Activated CD8-positive, alpha-beta T cell treated with anti-CD3 and anti-CD28 coated beads for 36 hours (primary cell): Measurements from ENCODE around the gene INPP4A. TPM values are rescaled to one million over a fixed set of nuclear protein-coding genes. Genes with fewer than 3 reads are reported as not detected.

Experiments used
- ATAC-seq: fragments of 200-7000 bp; cut with Tn5 transposase; one replicate; pipeline ENCODE4 v1.10.0; 2021; ENCODE audit warnings: mild to moderate bottlenecking, moderate library complexity
- CTCF ChIA-PET: fragments of 350-600 bp; sonication (Branson Sonifier 250); formaldehyde crosslinking; loops from one replicate; lab custom pipeline; 2021; ENCODE audit warnings: antibody characterized with exemption; lab: Charles Lee
- POLR2A ChIA-PET: fragments of 350-600 bp; sonication (Branson Sonifier 250); formaldehyde crosslinking; loops from one replicate; lab custom pipeline; 2021; ENCODE audit warnings: antibody characterized with exemption; lab: Charles Lee
- DNase-seq: peaks from one replicate; pipeline ENCODE4 v3.0.0-alpha.2; 2020
- H3K27ac Mint-ChIP-seq: one replicate; pipeline ENCODE4 v1.8.0; 2021; ENCODE audit warnings: mild to moderate bottlenecking, mixed read lengths
- H3K27me3 Mint-ChIP-seq: one replicate; pipeline ENCODE4 v1.8.0; 2021; ENCODE audit warnings: mixed read lengths
- H3K36me3 Mint-ChIP-seq: one replicate; pipeline ENCODE4 v1.8.0; 2021; ENCODE audit warnings: low read depth, mixed read lengths
- H3K4me1 Mint-ChIP-seq: one replicate; pipeline ENCODE4 v1.8.0; 2021; ENCODE audit warnings: low read depth, mixed read lengths
- H3K4me3 Mint-ChIP-seq: one replicate; pipeline ENCODE4 v1.8.0; 2021; ENCODE audit warnings: mild to moderate bottlenecking, moderate library complexity, mixed read lengths
- H3K9me3 Mint-ChIP-seq: one replicate; pipeline ENCODE4 v1.8.0; 2021; ENCODE audit warnings: mixed read lengths
- intact Hi-C: fragments of 100-400 bp; cut with micrococcal nuclease; formaldehyde crosslinking; loops from one replicate; pipeline ENCODE4 v1.10.0; 2022
- total RNA-seq, 2 experiments: library from RNA; stranded (reverse); gene quantifications; one replicate each; pipeline ENCODE4 v1.2.3, GENCODE V29; 2021
- TF ChIP-seq, protein P1 (sequence below): fragments of 200-600 bp; IDR thresholded peaks from one replicate; pipeline ENCODE4 v1.8.0; 2022; ENCODE audit warnings: antibody characterized with exemption, mild to moderate bottlenecking

Gene INPP4A
- total RNA-seq, 2 experiments from 2014 or later = 46.7 to 46.9 TPM

DNA sequence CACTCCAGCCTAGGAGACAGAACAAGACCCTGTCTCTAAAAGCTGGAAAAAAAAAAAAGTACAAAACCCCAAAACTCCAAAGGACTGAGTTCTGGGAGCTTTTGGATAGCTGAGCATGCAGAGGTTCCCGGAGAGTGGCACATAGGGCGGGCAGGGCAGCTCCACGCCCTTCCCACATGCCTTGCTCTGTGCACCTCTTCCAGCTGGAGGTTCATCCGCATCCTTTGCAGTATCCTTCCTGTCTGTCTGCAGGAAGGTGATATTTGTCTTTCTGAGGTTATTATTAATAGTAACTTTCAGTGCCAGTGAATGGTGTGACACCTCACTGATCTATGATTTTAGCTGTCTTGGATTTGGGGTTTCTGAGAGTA is 70.2 kb downstream of the INPP4A start:
- POLR2A ChIA-PET = interaction anchor here (0.7 to 2.9 kb wide), 6 partner anchors 10 to 77 kb away, joined by 3 to 15 read pairs (median 4); no protein-coding TSS in a partner anchor
- ATAC-seq (peak; percentile 6), DNase-seq (no peak)
- peak overlapping the region; percentile 77 for H3K27ac Mint-ChIP-seq
- H3K4me1 Mint-ChIP-seq = peaks cover 85% of the 10 kb centered on the region
- CTCF ChIA-PET = interaction anchor here (0.7 to 5.2 kb wide), 8 partner anchors 9 to 102 kb away, joined by 3 to 50 read pairs (median 5); no protein-coding TSS in a partner anchor
- TF ChIP-seq, protein P1, sequence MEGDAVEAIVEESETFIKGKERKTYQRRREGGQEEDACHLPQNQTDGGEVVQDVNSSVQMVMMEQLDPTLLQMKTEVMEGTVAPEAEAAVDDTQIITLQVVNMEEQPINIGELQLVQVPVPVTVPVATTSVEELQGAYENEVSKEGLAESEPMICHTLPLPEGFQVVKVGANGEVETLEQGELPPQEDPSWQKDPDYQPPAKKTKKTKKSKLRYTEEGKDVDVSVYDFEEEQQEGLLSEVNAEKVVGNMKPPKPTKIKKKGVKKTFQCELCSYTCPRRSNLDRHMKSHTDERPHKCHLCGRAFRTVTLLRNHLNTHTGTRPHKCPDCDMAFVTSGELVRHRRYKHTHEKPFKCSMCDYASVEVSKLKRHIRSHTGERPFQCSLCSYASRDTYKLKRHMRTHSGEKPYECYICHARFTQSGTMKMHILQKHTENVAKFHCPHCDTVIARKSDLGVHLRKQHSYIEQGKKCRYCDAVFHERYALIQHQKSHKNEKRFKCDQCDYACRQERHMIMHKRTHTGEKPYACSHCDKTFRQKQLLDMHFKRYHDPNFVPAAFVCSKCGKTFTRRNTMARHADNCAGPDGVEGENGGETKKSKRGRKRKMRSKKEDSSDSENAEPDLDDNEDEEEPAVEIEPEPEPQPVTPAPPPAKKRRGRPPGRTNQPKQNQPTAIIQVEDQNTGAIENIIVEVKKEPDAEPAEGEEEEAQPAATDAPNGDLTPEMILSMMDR = no peak
- intact Hi-C loops = loop anchor here (5.0 kb wide), 1 partner anchor 33 kb away; no protein-coding TSS in a partner anchor
- no peak overlapping the region for H3K4me3 Mint-ChIP-seq
- H3K36me3 Mint-ChIP-seq = peaks cover 3% of the 10 kb centered on the region
- H3K9me3 Mint-ChIP-seq = no peaks in the 10 kb centered on the region
- no peaks in the 10 kb centered on the region for H3K27me3 Mint-ChIP-seq

- CTCF ChIA-PET = interaction anchor here (0.7 to 5.2 kb wide), 11 partner anchors 8 to 103 kb away, joined by 3 to 50 read pairs (median 5); no protein-coding TSS in a partner anchor
- DNase-seq = peak; percentile 53
Measured at GRCh38 chr2:98515250-98515991, 70.8 kb downstream of the INPP4A start.

DNA sequence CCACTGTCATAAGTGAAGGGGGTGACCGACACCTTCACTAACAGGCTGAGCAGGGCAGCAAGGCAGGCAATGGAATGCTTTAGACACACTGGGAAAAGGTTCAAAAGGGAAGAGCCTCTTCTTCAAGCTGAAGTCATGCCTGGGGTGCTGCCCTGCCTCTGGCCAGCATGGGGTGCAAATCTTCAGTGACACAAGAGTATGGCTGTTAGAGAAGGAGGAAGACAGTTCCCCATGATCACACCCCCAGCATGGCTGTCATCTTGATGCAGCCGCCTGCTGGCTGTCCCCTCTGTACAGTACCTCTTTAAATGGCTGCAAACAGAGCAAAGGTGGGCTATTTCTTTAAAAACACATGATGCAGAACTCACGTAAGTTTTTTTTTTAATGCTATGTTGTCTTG is 71.9 kb downstream of the INPP4A start:
- ChIA-PET POLR2A (interaction anchor here (1.1 to 2.9 kb wide), 3 partner anchors 11 to 685 kb away, joined by 3 to 15 read pairs (median 5); no protein-coding TSS in a partner anchor), CTCF (interaction anchor here (1.0 to 5.2 kb wide), 10 partner anchors 9 to 104 kb away, joined by 3 to 50 read pairs (median 6); no protein-coding TSS in a partner anchor)
- H3K9me3 Mint-ChIP-seq = no peaks in the 10 kb centered on the region
- H3K36me3 Mint-ChIP-seq = peaks cover 3% of the 10 kb centered on the region
- H3K4me3 Mint-ChIP-seq = no peak overlapping the region
- ATAC-seq = no peak
- no peaks in the 10 kb centered on the region for H3K27me3 Mint-ChIP-seq
- peak overlapping the region; percentile 66 for H3K27ac Mint-ChIP-seq
- TF ChIP-seq, protein P1 = no peak
- peaks cover 70% of the 10 kb centered on the region for H3K4me1 Mint-ChIP-seq
- intact Hi-C loops = loop anchor here (2.0 to 5.0 kb wide), 2 partner anchors 34 to 104 kb away; no protein-coding TSS in a partner anchor
- no peak for DNase-seq

More at GRCh38 chr2:98515250-98515991, 70.8 kb downstream of the INPP4A start:
- Mint-ChIP-seq H3K4me3 (no peak overlapping the region), H3K27ac (peak overlapping the region; percentile 77), H3K36me3 (peaks cover 3% of the 10 kb centered on the region), H3K27me3 (no peaks in the 10 kb centered on the region), H3K9me3 (no peaks in the 10 kb centered on the region), H3K4me1 (peaks cover 80% of the 10 kb centered on the region)
- TF ChIP-seq, protein P1 = no peak
- intact Hi-C loops = loop anchor here (5.0 kb wide), 1 partner anchor 33 kb away; no protein-coding TSS in a partner anchor
- peak; percentile 81 for ATAC-seq
- POLR2A ChIA-PET = interaction anchor here (0.7 to 2.9 kb wide), 8 partner anchors 9 to 684 kb away, joined by 3 to 15 read pairs (median 4); no protein-coding TSS in a partner anchor

DNA sequence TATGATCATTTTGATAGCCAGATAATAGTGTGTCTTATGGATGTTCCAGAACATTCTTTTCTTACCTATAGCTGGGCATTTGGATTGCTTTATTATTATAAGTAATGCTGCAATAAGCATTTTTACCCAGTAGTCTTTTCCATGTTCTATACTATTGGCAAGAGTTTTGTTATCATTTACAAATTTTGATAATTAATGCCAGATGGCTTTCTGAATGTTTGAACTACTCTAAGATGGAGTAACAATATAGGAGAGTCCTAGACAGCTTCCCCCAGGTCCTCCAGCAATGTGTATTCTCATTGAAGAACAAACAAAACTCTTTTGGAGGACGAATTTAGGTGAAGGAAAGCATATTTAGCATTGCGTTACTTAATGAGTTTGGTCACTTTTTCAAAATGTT is 73.0 kb downstream of the INPP4A start:
- Mint-ChIP-seq H3K4me3 (no peak overlapping the region), H3K9me3 (no peaks in the 10 kb centered on the region), H3K27me3 (no peaks in the 10 kb centered on the region), H3K4me1 (peaks cover 61% of the 10 kb centered on the region), H3K36me3 (peaks cover 6% of the 10 kb centered on the region), H3K27ac (peak overlapping the region; percentile 28)
- ATAC-seq (no peak), DNase-seq (no peak)
- intact Hi-C loops = loop anchor here (2.0 to 5.0 kb wide), 2 partner anchors 35 to 105 kb away; no protein-coding TSS in a partner anchor
- TF ChIP-seq, protein P1 = no peak
- ChIA-PET POLR2A (interaction anchor here (1.1 kb wide), 1 partner anchor 107 kb away, joined by 3 read pairs; no protein-coding TSS in a partner anchor), CTCF (interaction anchor here (1.1 to 5.2 kb wide), 9 partner anchors 46 to 114 kb away, joined by 3 to 50 read pairs (median 5); partner anchors contain the start of gene INPP4A)
